Cardiac fibroblast (primary cell): Measurements from ENCODE around the gene CDH2.

ENCODE experiments used
- DNase-seq, 2 donors: peaks; one replicate each; pipeline versions ENCODE4 v3.0.0 to v3.0.0-alpha.2; 2010; ENCODE audit warnings: low read depth in 2 of 2
- H3K4me3 ChIP-seq, 2 donors: replicated peaks in 1 of 2; 1 replicate in 1 of 2; 2 replicates in 1 of 2; pipeline ENCODE4 v1.5.1; 2011; ENCODE audit warnings: low read depth in 2 of 2, low read length in 2 of 2, mild to moderate bottlenecking in 2 of 2, moderate library complexity in 1 of 2
- CTCF ChIP-seq: IDR thresholded peaks from one replicate; pipeline ENCODE4 v1.5.1; 2011; ENCODE audit warnings: low read depth, mild to moderate bottlenecking, low read length, inconsistent platforms

CDH2 gene

GRCh38 chr18:28043631-28044030 lies 133.3 kb downstream of the CDH2 start:
- no peak for TF ChIP-seq CTCF
- H3K4me3 ChIP-seq: no peak overlapping the region
- no peak for DNase-seq

- H3K4me3 ChIP-seq: no peak overlapping the region
- no peak for TF ChIP-seq CTCF
- peak; percentile 79 to 84 for DNase-seq
Observed at GRCh38 chr18:28041366-28041765, 135.6 kb downstream of the CDH2 start.

GRCh38 chr18:28040716-28041115 lies 136.2 kb downstream of the CDH2 start:
- TF ChIP-seq CTCF: no peak
- no peak for DNase-seq
- H3K4me3 ChIP-seq: no peak overlapping the region

GRCh38 chr18:28040211-28040610 lies 136.7 kb downstream of the CDH2 start:
- no peak overlapping the region for H3K4me3 ChIP-seq
- TF ChIP-seq CTCF: no peak
- no peak for DNase-seq

GRCh38 chr18:28039691-28040090 lies 137.2 kb downstream of the CDH2 start:
- H3K4me3 ChIP-seq: no peak overlapping the region
- DNase-seq: peak in 1 of 2 donors; percentile 45
- no peak for TF ChIP-seq CTCF

GRCh38 chr18:28039078-28039477 lies 137.9 kb downstream of the CDH2 start:
- no peak for TF ChIP-seq CTCF
- H3K4me3 ChIP-seq: no peak overlapping the region
- peak; percentile 57 to 94 for DNase-seq

GRCh38 chr18:28036488-28036887 lies 140.4 kb downstream of the CDH2 start:
- DNase-seq: peak in 1 of 2 donors; percentile 7
- no peak for TF ChIP-seq CTCF

More at GRCh38 chr18:28036488-28036887, 140.4 kb downstream of the CDH2 start:
- H3K4me3 ChIP-seq: no peak overlapping the region
